Ishikawa (cell line): ENCODE measurements around the gene SLC17A7.

Experiments
- CREB1 ChIP-seq: IDR thresholded peaks from 2 replicates; pipeline ENCODE4 v1.6.1; 2012; ENCODE audit warnings: low read depth
- EP300 ChIP-seq: IDR thresholded peaks from 2 replicates; pipeline ENCODE4 v1.6.1; 2012; ENCODE audit warnings: borderline replicate concordance
- FOXM1 ChIP-seq: IDR thresholded peaks from 2 replicates; pipeline ENCODE4 v1.6.1; 2012; ENCODE audit warnings: low read depth, borderline replicate concordance
- REST ChIP-seq: IDR thresholded peaks from 2 replicates; pipeline ENCODE4 v1.6.1; 2012; ENCODE audit warnings: low read depth, mild to moderate bottlenecking
- TAF1 ChIP-seq: IDR thresholded peaks from 2 replicates; pipeline ENCODE4 v1.6.1; 2012; ENCODE audit warnings: low read depth, mild to moderate bottlenecking

- TF ChIP-seq CREB1 (no peak), TAF1 (no peak), FOXM1 (no peak), EP300 (no peak), REST (no peak)
Observed at GRCh38 chr19:49459388-49459787, 18.1 kb upstream of the SLC17A7 start.
